GM10266 (cell line): ENCODE data around the gene RAB6A.
"Not testable (repeated sequence)": the region's sequence is repeated elsewhere in the genome, so short reads cannot be mapped to it uniquely, and the experiment has no call there.

Experiments used
- DNase-seq: peaks from one replicate; pipeline ENCODE4 v3.0.0; 2012; ENCODE audit errors: extremely low spot score
- CTCF ChIP-seq: IDR thresholded peaks from 2 replicates; pipeline ENCODE4 v1.5.1; 2012; ENCODE audit warnings: mild to moderate bottlenecking, low read depth; ENCODE audit not compliant: control insufficient read depth, insufficient read depth; ENCODE audit errors: missing control alignments

Gene RAB6A

GRCh38 chr11:73752903-73753302 is 8.0 kb downstream of the RAB6A start:
- DNase-seq: no peak
- TF ChIP-seq CTCF: no peak

GRCh38 chr11:73752216-73752867 is 8.5 kb downstream of the RAB6A start:
- no peak for DNase-seq
- TF ChIP-seq CTCF: no peak

GRCh38 chr11:73750862-73751261 is 10.0 kb downstream of the RAB6A start:
- not testable (repeated sequence) for DNase-seq

GRCh38 chr11:73750228-73750627 is 10.6 kb downstream of the RAB6A start:
- no peak for DNase-seq
- TF ChIP-seq CTCF: no peak

GRCh38 chr11:73749118-73749517 is 11.8 kb downstream of the RAB6A start:
- DNase-seq: no peak
- no peak for TF ChIP-seq CTCF

GRCh38 chr11:73748300-73748699 is 12.6 kb downstream of the RAB6A start:
- no peak for DNase-seq
- TF ChIP-seq CTCF: no peak

- TF ChIP-seq CTCF: no peak
- no peak for DNase-seq
These were observed 13.1 kb downstream of the RAB6A start for GRCh38 chr11:73747762-73748161.

- TF ChIP-seq CTCF: no peak
- no peak for DNase-seq
These were observed 14.2 kb downstream of the RAB6A start for GRCh38 chr11:73746701-73747100.
